Left lung (tissue), 10 donors: ENCODE measurements around the gene PRMT3. TPM values are rescaled to one million over a fixed set of nuclear protein-coding genes. Genes with fewer than 3 reads are reported as not detected.

Experiments used
- ATAC-seq: fragments of 200-7000 bp; cut with Tn5 transposase; one replicate; pipeline ENCODE4 v1.9.1; 2020; ENCODE audit warnings: moderate library complexity
- DNase-seq, 4 donors: peaks; one replicate each; pipeline ENCODE4 v3.0.0-alpha.2; 2013 to 2020
- H3K27ac ChIP-seq, 2 donors: fragments of 200-600 bp; sonication (generic) in 1 of 2; one replicate each; pipeline versions ENCODE4 v1.5.0 to v1.8.0; 2020 to 2021
- H3K27me3 ChIP-seq, 2 donors: fragments of 200-600 bp; sonication (generic) in 1 of 2; one replicate each; pipeline versions ENCODE4 v1.5.0 to v1.8.0; 2020 to 2021
- H3K36me3 ChIP-seq, 2 donors: fragments of 200-600 bp; sonication (generic) in 1 of 2; one replicate each; pipeline versions ENCODE4 v1.5.0 to v1.8.0; 2020 to 2021
- H3K4me1 ChIP-seq, 2 donors: fragments of 200-600 bp; one replicate each; pipeline ENCODE4 v1.8.0; 2021
- H3K4me3 ChIP-seq, 2 donors: fragments of 200-600 bp; sonication (generic) in 1 of 2; one replicate each; pipeline versions ENCODE4 v1.5.0 to v1.8.0; 2020 to 2021; ENCODE audit warnings: mild to moderate bottlenecking in 1 of 2
- H3K9me3 ChIP-seq, 2 donors: fragments of 200-600 bp; sonication (generic) in 1 of 2; one replicate each; pipeline versions ENCODE4 v1.5.0 to v1.8.0; 2020 to 2021
- CTCF ChIP-seq, 2 donors: fragments of 200-600 bp; sonication (generic) in 1 of 2; IDR thresholded peaks; one replicate each; pipeline versions ENCODE4 v1.5.0 to v1.8.0; 2021; ENCODE audit warnings: antibody characterized with exemption in 2 of 2
- intact Hi-C, 2 donors: fragments of 100-400 bp; cut with DNase I; formaldehyde crosslinking; loops; one replicate each; pipeline versions ENCODE4 v1.11.2 to v1.14.2; 2022
- polyA plus RNA-seq, 6 donors: library from polyadenylated mRNA; unstranded; fragments of 120-200 nt; gene quantifications; one replicate each; pipeline ENCODE4 v1.2.1, GENCODE V29; 2013; ENCODE audit not compliant: insufficient read length in 6 of 6
- total RNA-seq, 2 donors: library from RNA; stranded (reverse); fragmentation: NEBNext Ultra II Directional; extraction: Animal tissue kit (Norgen Biotek cat#: 25700); gene quantifications; one replicate each; pipeline ENCODE4 v1.2.1, GENCODE V29; 2021
- donor health status: DM: no; HTN: yes; CAD: no.
- donor health status: DM: no; HTN: no; CAD: no.

The PRMT3 gene
- total and polyA plus RNA-seq, 8 donors: 8.0 to 17.3 (median 15.3) TPM

- Histone ChIP-seq H3K27me3 (no peaks in the 10 kb centered on the region), H3K27ac (no peak overlapping the region), H3K4me3 (no peak overlapping the region), H3K36me3 (peaks cover 0 to 67% of the 10 kb centered on the region in 2 donors), H3K9me3 (no peaks in the 10 kb centered on the region), H3K4me1 (no peaks in the 10 kb centered on the region)
- no peak for TF ChIP-seq CTCF (IDR thresholded peaks at IDR 0.05)
- ATAC-seq: no peak
- intact Hi-C loops: no loop called here
- DNase-seq: no peak
These were observed 30.3 kb downstream of the PRMT3 start for GRCh38 chr11:20417771-20418170.

- DNase-seq (no peak), ATAC-seq (no peak)
- Histone ChIP-seq H3K9me3 (no peaks in the 10 kb centered on the region), H3K27me3 (no peaks in the 10 kb centered on the region), H3K4me1 (no peaks in the 10 kb centered on the region), H3K36me3 (peaks cover 0 to 32% of the 10 kb centered on the region in 2 donors), H3K4me3 (no peak overlapping the region), H3K27ac (no peak overlapping the region)
- intact Hi-C loops: no loop called here
- no peak for TF ChIP-seq CTCF (IDR thresholded peaks at IDR 0.05)
These were observed 34.4 kb downstream of the PRMT3 start for GRCh38 chr11:20421946-20422345.

GRCh38 chr11:20429216-20429615, 41.7 kb downstream of the PRMT3 start:
- ATAC-seq: no peak
- Histone ChIP-seq H3K27ac (no peak overlapping the region), H3K27me3 (no peaks in the 10 kb centered on the region), H3K9me3 (no peaks in the 10 kb centered on the region), H3K36me3 (no peaks in the 10 kb centered on the region), H3K4me3 (no peak overlapping the region), H3K4me1 (no peaks in the 10 kb centered on the region)
- no peak for TF ChIP-seq CTCF (IDR thresholded peaks at IDR 0.05)
- intact Hi-C loops: no loop called here
- DNase-seq: no peak

- Histone ChIP-seq H3K4me1 (no peaks in the 10 kb centered on the region), H3K27me3 (no peaks in the 10 kb centered on the region), H3K9me3 (no peaks in the 10 kb centered on the region), H3K36me3 (peaks cover 0 to 16% of the 10 kb centered on the region in 2 donors), H3K4me3 (no peak overlapping the region), H3K27ac (no peak overlapping the region)
- DNase-seq (no peak), ATAC-seq (no peak)
- intact Hi-C loops: no loop called here
- no peak for TF ChIP-seq CTCF (IDR thresholded peaks at IDR 0.05)
These were observed 51.1 kb downstream of the PRMT3 start for GRCh38 chr11:20438637-20439036.

GRCh38 chr11:20443596-20443995, 56.1 kb downstream of the PRMT3 start:
- Histone ChIP-seq H3K36me3 (peaks cover 0 to 6% of the 10 kb centered on the region in 2 donors), H3K4me3 (no peak overlapping the region), H3K9me3 (no peaks in the 10 kb centered on the region), H3K27ac (no peak overlapping the region), H3K27me3 (no peaks in the 10 kb centered on the region), H3K4me1 (no peaks in the 10 kb centered on the region)
- no peak for ATAC-seq
- no peak for TF ChIP-seq CTCF (IDR thresholded peaks at IDR 0.05)
- intact Hi-C loops: no loop called here
- no peak for DNase-seq
